Measurements from ENCODE around the gene CYP4F12.

DNA sequence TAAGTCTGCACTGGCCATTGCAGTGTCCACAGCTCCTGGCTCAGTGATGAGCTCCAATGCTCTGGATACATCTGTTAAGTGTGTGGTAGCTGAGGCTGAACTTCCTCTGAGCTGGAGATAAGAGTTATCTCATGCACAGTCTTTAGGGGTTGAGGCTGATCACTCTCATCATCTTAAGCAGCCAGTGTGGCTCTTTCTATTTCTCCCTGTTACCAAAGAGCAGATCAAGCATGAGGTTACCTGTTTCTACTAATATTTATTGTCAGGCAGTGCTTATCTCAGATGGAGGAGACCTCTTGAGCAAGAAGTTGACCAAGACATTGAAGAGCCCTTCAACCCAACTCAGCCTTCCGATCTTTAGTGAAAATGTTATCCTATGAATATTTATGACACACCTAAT, 48.4 kb downstream of the CYP4F12 start:
- TF ChIP-seq SUZ12 (IDR thresholded peaks at IDR 0.05; ENCODE audit: extremely low read depth, insufficient read depth, insufficient read length) (no peak), ZNF274 (IDR thresholded peaks at IDR 0.05; ENCODE audit: low read depth, low read length) (no peak)

Data from NT2/D1 (cell line).